Adrenal gland (tissue), 5 donors: Measurements from ENCODE around the gene TCAF2.
"Not testable (repeated sequence)": the region's sequence is repeated elsewhere in the genome, so short reads cannot be mapped to it uniquely, and the experiment has no call there.

Source experiments
- CTCF ChIP-seq, 6 experiments: fragments of 450-650 bp in 4 of 6; fragments of 200-600 bp in 2 of 6; sonication (generic) in 1 of 6; IDR thresholded peaks; 1 replicate in 5 of 6; 2 replicates in 1 of 6; pipeline versions ENCODE4 v1.5.1 to v1.8.0; 2016 to 2021; ENCODE audit warnings: antibody characterized with exemption in 6 of 6, mild to moderate bottlenecking in 2 of 6, moderate library complexity in 1 of 6
- POLR2A ChIP-seq, 2 donors: fragments of 450-650 bp; IDR thresholded peaks; one replicate each; pipeline ENCODE4 v1.6.1; 2017; ENCODE audit warnings: antibody characterized with exemption in 2 of 2, mild to moderate bottlenecking in 2 of 2, moderate library complexity in 1 of 2
- donor health status: DM: no; HTN: no; CAD: no.

GRCh38 chr7:143621175-143621574 is 401 bp downstream of the TCAF2 start:
- not testable (repeated sequence) for TF ChIP-seq POLR2A, CTCF (IDR thresholded peaks at IDR 0.05)
